ENCODE measurements around the gene SYNGR3. TPM values are rescaled to one million over a fixed set of nuclear protein-coding genes. Genes with fewer than 3 reads are reported as not detected.

The SYNGR3 gene
- total and polyA plus RNA-seq, 2 of the 13 experiments (the other 11 are each of a cell fraction or from before 2014, with no cell fraction given), result 0.97 to 5.7 TPM

- TF ChIP-seq, protein P1, sequence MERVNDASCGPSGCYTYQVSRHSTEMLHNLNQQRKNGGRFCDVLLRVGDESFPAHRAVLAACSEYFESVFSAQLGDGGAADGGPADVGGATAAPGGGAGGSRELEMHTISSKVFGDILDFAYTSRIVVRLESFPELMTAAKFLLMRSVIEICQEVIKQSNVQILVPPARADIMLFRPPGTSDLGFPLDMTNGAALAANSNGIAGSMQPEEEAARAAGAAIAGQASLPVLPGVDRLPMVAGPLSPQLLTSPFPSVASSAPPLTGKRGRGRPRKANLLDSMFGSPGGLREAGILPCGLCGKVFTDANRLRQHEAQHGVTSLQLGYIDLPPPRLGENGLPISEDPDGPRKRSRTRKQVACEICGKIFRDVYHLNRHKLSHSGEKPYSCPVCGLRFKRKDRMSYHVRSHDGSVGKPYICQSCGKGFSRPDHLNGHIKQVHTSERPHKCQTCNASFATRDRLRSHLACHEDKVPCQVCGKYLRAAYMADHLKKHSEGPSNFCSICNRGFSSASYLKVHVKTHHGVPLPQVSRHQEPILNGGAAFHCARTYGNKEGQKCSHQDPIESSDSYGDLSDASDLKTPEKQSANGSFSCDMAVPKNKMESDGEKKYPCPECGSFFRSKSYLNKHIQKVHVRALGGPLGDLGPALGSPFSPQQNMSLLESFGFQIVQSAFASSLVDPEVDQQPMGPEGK (CRISPR knock-in tag; IDR thresholded peaks at IDR 0.05), result peak; percentile 22; the same call in 1 of the 2 replicates
- TF ChIP-seq, protein P2, sequence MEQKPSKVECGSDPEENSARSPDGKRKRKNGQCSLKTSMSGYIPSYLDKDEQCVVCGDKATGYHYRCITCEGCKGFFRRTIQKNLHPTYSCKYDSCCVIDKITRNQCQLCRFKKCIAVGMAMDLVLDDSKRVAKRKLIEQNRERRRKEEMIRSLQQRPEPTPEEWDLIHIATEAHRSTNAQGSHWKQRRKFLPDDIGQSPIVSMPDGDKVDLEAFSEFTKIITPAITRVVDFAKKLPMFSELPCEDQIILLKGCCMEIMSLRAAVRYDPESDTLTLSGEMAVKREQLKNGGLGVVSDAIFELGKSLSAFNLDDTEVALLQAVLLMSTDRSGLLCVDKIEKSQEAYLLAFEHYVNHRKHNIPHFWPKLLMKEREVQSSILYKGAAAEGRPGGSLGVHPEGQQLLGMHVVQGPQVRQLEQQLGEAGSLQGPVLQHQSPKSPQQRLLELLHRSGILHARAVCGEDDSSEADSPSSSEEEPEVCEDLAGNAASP (CRISPR knock-in tag; IDR thresholded peaks at IDR 0.05; ENCODE audit: borderline replicate concordance), result no peak
- TF ChIP-seq ZNF572 (CRISPR knock-in tag; IDR thresholded peaks at IDR 0.05) (no peak), FLYWCH1 (CRISPR knock-in tag; IDR thresholded peaks at IDR 0.05) (peak; percentile 26; the same call in 1 of the 2 replicates), ZNF639 (CRISPR knock-in tag; conservative IDR thresholded peaks at IDR 0.05) (peak; percentile 91), FOSL1 (CRISPR knock-in tag; IDR thresholded peaks at IDR 0.05; ENCODE audit: borderline replicate concordance) (no peak), SALL1 (CRISPR knock-in tag; IDR thresholded peaks at IDR 0.05) (peak; percentile 47; the same call in 1 of the 2 replicates), CREB1 (IDR thresholded peaks at IDR 0.05) (peak; percentile 35; the same call in 1 of the 2 replicates), CREB1 (CRISPR knock-in tag; IDR thresholded peaks at IDR 0.05) (no peak), GMEB1 (CRISPR knock-in tag; IDR thresholded peaks at IDR 0.05; ENCODE audit: borderline replicate concordance) (peak; percentile 38; the same call in 1 of the 2 replicates), ZNF780A (CRISPR knock-in tag; IDR thresholded peaks at IDR 0.05) (no peak), ZNF75D (CRISPR knock-in tag; IDR thresholded peaks at IDR 0.05; ENCODE audit: borderline replicate concordance) (no peak), ZNF850 (CRISPR knock-in tag; conservative IDR thresholded peaks at IDR 0.05) (0 out of 2 replicates have a peak, but pooled peaks have one; percentile 16), PITX1 (CRISPR knock-in tag; IDR thresholded peaks at IDR 0.05) (0 out of 2 replicates have a peak, but pooled peaks have one; percentile 49), ZNF790 (CRISPR knock-in tag; IDR thresholded peaks at IDR 0.05; ENCODE audit: borderline replicate concordance) (peak; percentile 33; the same call in 1 of the 2 replicates)
- TF ChIP-seq, protein P3, sequence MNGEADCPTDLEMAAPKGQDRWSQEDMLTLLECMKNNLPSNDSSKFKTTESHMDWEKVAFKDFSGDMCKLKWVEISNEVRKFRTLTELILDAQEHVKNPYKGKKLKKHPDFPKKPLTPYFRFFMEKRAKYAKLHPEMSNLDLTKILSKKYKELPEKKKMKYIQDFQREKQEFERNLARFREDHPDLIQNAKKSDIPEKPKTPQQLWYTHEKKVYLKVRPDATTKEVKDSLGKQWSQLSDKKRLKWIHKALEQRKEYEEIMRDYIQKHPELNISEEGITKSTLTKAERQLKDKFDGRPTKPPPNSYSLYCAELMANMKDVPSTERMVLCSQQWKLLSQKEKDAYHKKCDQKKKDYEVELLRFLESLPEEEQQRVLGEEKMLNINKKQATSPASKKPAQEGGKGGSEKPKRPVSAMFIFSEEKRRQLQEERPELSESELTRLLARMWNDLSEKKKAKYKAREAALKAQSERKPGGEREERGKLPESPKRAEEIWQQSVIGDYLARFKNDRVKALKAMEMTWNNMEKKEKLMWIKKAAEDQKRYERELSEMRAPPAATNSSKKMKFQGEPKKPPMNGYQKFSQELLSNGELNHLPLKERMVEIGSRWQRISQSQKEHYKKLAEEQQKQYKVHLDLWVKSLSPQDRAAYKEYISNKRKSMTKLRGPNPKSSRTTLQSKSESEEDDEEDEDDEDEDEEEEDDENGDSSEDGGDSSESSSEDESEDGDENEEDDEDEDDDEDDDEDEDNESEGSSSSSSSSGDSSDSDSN (CRISPR knock-in tag; IDR thresholded peaks at IDR 0.05), result peak; percentile 61; the same call in 1 of the 2 replicates
Measured at GRCh38 chr16:1942810-1943726, 46.7 kb upstream of the SYNGR3 start, which contains the start of gene MSRB1 (continued).

All from HepG2 (cell line).